ENCODE measurements around the gene PTPN6.

PTPN6 gene

DNA sequence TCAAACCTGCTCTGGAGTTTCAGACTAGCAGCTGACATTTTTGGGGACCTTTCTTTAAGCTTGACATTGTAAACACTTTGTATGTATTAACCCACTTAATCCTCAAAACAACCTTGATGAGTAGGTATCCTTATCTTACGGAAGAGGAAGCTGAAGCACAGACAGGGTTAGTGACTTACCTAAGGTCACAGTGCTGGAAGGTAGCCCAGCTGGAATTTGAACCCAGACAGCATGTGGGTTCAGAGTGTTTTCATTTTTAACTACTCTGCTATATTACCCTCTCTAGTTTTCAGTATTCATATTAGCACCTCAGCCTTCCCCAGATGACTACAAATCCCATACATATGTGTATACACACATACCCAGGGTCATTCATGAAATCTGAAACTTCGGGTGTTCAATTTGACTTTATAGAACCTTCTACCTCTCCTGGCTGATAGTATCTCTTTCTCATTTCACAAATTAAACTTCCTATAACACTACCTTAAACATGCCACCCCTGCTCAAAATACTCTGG lies 53.2 kb downstream of the PTPN6 start:
- H3K4me1 ChIP-seq (ENCODE audit: control insufficient read depth, low read length), result peaks cover 7% of the 10 kb centered on the region
- H3K9me2 ChIP-seq (replicated peaks; ENCODE audit: control insufficient read depth, low read length), result no peaks in the 10 kb centered on the region
- no peak overlapping the region for H3K4me2 ChIP-seq (ENCODE audit: low read length)
- no peak overlapping the region for H3K4me3 ChIP-seq (ENCODE audit: low read length)
- H3K79me2 ChIP-seq (ENCODE audit: control insufficient read depth, low read length), result no peaks in the 10 kb centered on the region; the same call in none of the 2 replicates
- no peaks in the 10 kb centered on the region for H4K20me1 ChIP-seq (ENCODE audit: control insufficient read depth, insufficient read depth, low read depth, low read length)
- TF ChIP-seq, protein P1, sequence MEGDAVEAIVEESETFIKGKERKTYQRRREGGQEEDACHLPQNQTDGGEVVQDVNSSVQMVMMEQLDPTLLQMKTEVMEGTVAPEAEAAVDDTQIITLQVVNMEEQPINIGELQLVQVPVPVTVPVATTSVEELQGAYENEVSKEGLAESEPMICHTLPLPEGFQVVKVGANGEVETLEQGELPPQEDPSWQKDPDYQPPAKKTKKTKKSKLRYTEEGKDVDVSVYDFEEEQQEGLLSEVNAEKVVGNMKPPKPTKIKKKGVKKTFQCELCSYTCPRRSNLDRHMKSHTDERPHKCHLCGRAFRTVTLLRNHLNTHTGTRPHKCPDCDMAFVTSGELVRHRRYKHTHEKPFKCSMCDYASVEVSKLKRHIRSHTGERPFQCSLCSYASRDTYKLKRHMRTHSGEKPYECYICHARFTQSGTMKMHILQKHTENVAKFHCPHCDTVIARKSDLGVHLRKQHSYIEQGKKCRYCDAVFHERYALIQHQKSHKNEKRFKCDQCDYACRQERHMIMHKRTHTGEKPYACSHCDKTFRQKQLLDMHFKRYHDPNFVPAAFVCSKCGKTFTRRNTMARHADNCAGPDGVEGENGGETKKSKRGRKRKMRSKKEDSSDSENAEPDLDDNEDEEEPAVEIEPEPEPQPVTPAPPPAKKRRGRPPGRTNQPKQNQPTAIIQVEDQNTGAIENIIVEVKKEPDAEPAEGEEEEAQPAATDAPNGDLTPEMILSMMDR (IDR thresholded peaks at IDR 0.05; ENCODE audit: low read depth, low read length, poor library complexity, severe bottlenecking), result no peak
- no peak for TF ChIP-seq EZH2phosphoT487 (IDR thresholded peaks at IDR 0.05; ENCODE audit: borderline replicate concordance, low read length)
- no peak overlapping the region for H3K27ac ChIP-seq (ENCODE audit: low read depth, low read length)
- no peaks in the 10 kb centered on the region for H3K9me3 ChIP-seq (ENCODE audit: control insufficient read depth, insufficient read depth, low read length)
- no peaks in the 10 kb centered on the region for H3K27me3 ChIP-seq (ENCODE audit: control insufficient read depth, low read length)
- no peaks in the 10 kb centered on the region for H3F3A ChIP-seq (ENCODE audit: control insufficient read depth, insufficient read depth)
- H3K36me3 ChIP-seq (ENCODE audit: control insufficient read depth, low read length), result peaks cover 26% of the 10 kb centered on the region

DNA sequence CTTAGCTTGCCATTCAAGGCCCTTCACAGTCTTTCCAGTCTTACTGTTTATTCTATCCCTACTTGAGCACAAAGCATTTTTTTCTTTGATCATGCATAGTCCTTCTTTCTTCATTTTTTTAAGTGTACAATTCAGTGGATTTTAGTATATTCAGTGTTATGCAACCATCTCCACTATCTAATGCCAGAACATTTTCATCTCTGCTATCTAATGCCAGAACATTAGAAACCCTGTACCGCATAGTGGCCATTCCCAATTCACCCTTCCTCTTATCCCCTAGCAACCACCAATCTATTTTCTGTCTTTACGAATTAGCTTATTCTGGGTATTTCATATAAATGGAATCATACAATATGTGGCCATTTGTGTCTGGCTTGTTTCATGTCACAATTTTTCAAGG lies 53.7 kb downstream of the PTPN6 start:
- H3K4me2 ChIP-seq (ENCODE audit: low read length), result no peak overlapping the region
- H3K4me1 ChIP-seq (ENCODE audit: control insufficient read depth, low read length), result peaks cover 7% of the 10 kb centered on the region
- no peaks in the 10 kb centered on the region for H3K9me3 ChIP-seq (ENCODE audit: control insufficient read depth, insufficient read depth, low read length)
- H3K9me2 ChIP-seq (replicated peaks; ENCODE audit: control insufficient read depth, low read length), result no peaks in the 10 kb centered on the region
- no peak overlapping the region for H3K4me3 ChIP-seq (ENCODE audit: low read length)
- H3K36me3 ChIP-seq (ENCODE audit: control insufficient read depth, low read length), result peaks cover 24% of the 10 kb centered on the region
- no peaks in the 10 kb centered on the region for H3F3A ChIP-seq (ENCODE audit: control insufficient read depth, insufficient read depth)
- H4K20me1 ChIP-seq (ENCODE audit: control insufficient read depth, insufficient read depth, low read depth, low read length), result no peaks in the 10 kb centered on the region
- TF ChIP-seq, protein P1 (IDR thresholded peaks at IDR 0.05; ENCODE audit: low read depth, low read length, poor library complexity, severe bottlenecking), result no peak
- no peak for TF ChIP-seq EZH2phosphoT487 (IDR thresholded peaks at IDR 0.05; ENCODE audit: borderline replicate concordance, low read length)
- H3K27ac ChIP-seq (ENCODE audit: low read depth, low read length), result no peak overlapping the region
- H3K27me3 ChIP-seq (ENCODE audit: control insufficient read depth, low read length), result no peaks in the 10 kb centered on the region
- no peaks in the 10 kb centered on the region; the same call in none of the 2 replicates for H3K79me2 ChIP-seq (ENCODE audit: control insufficient read depth, low read length)

DNA sequence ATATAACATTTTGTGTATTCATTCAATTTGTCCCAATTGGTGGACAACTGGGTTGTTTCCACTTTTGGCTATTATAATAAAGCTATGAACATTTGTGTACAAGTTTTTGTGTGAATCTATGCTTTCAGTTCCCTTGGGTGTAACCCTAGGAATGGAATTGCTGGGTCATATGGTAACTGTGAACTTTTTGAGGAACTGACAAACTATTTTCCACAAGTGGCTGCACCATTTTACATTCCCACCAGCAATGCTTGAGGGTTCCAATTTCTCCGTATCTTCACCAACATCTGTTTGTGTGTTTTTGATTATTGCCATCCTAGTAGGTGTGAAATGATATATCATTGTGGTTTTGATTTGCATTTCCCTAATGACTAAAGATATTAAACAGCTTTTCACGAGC lies 54.2 kb downstream of the PTPN6 start:
- 0 out of 2 replicates have a peak, but pooled peaks cover 3% of the 10 kb centered on the region for H3F3A ChIP-seq (ENCODE audit: control insufficient read depth, insufficient read depth)
- H3K4me3 ChIP-seq (ENCODE audit: low read length), result no peak overlapping the region
- H3K36me3 ChIP-seq (ENCODE audit: control insufficient read depth, low read length), result peaks cover 24% of the 10 kb centered on the region
- H3K9me2 ChIP-seq (replicated peaks; ENCODE audit: control insufficient read depth, low read length), result no peaks in the 10 kb centered on the region
- H3K4me2 ChIP-seq (ENCODE audit: low read length), result no peak overlapping the region
- no peak overlapping the region for H3K27ac ChIP-seq (ENCODE audit: low read depth, low read length)
- no peaks in the 10 kb centered on the region; the same call in none of the 2 replicates for H3K79me2 ChIP-seq (ENCODE audit: control insufficient read depth, low read length)
- H3K27me3 ChIP-seq (ENCODE audit: control insufficient read depth, low read length), result no peaks in the 10 kb centered on the region
- no peaks in the 10 kb centered on the region for H3K9me3 ChIP-seq (ENCODE audit: control insufficient read depth, insufficient read depth, low read length)
- H3K4me1 ChIP-seq (ENCODE audit: control insufficient read depth, low read length), result peaks cover 7% of the 10 kb centered on the region
- no peak for TF ChIP-seq EZH2phosphoT487 (IDR thresholded peaks at IDR 0.05; ENCODE audit: borderline replicate concordance, low read length)
- TF ChIP-seq, protein P1 (IDR thresholded peaks at IDR 0.05; ENCODE audit: low read depth, low read length, poor library complexity, severe bottlenecking), result no peak
- H4K20me1 ChIP-seq (ENCODE audit: control insufficient read depth, insufficient read depth, low read depth, low read length), result no peaks in the 10 kb centered on the region

Measured in DOHH2 (cell line).